NT2/D1 (cell line): ENCODE results near the gene MILR1.

ENCODE experiments used
- YY1 ChIP-seq: IDR thresholded peaks from 2 replicates; pipeline ENCODE4 v1.6.1; 2011; ENCODE audit not compliant: insufficient read length, insufficient read depth
- ZNF274 ChIP-seq: IDR thresholded peaks from 2 replicates; pipeline ENCODE4 v1.6.1; 2011; ENCODE audit warnings: mild to moderate bottlenecking, low read depth, low read length

DNA sequence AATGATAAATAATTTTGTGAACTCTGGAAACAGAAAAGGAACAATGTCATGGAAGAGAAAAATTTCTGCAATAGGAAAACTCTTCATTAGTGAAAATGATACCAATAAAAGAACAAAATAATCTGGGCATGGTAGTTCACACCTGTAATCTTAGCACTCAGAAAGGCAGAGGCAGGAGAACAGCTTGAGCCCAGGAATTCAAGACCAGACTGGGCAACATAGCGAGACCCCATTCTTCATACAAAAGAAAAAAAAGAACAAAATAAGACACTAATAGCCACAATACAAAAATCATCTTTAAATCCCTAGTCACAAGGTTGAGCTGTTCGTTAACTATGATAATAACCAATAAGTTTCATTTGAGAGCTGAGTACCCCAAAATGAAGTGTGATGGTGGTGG is 39.4 kb downstream of the MILR1 start:
- TF ChIP-seq ZNF274 (no peak), YY1 (no peak)
